HepG2 (cell line): ENCODE data around the gene DTYMK. TPM values are rescaled to one million over a fixed set of nuclear protein-coding genes. Genes with fewer than 3 reads are reported as not detected.

Source experiments
- ATAC-seq: fragments of 200-7000 bp; cut with Tn5 transposase; 3 replicates; pipeline ENCODE4 v1.9.1; 2020; ENCODE audit warnings: mild to moderate bottlenecking, moderate library complexity
- BruUV-seq: library from RNA; stranded (reverse); fragments of 400-500 nt; replicated peaks from 2 replicates; lab custom pipeline; 2021; lab: Mats Ljungman, UMichigan
- CTCF ChIA-PET: fragments of 300-600 bp; formaldehyde crosslinking; extraction: SDS; loops from one replicate; lab custom pipeline; 2021; ENCODE audit warnings: low total read pairs, inconsistent platforms, low intra/inter-chr PET ratio; lab: Yijun Ruan, JAX
- POLR2A ChIA-PET: fragments of 350-600 bp; sonication (Branson Sonifier 250); formaldehyde crosslinking; loops from one replicate; lab custom pipeline; 2020; ENCODE audit warnings: antibody characterized with exemption, inconsistent platforms; lab: Yijun Ruan, JAX
- DNase-seq: peaks from one replicate; pipeline ENCODE4 v3.0.0-alpha.2; 2015; ENCODE audit warnings: low spot score
- FAIRE-seq: peaks from 3 replicates; lab custom pipeline; 2011; peaks lifted over from hg19 to GRCh38; lab: Jason Lieb, UNC
- H2AFZ ChIP-seq: one replicate; pipeline ENCODE4 v1.6.1; 2011; ENCODE audit warnings: low read length, inconsistent platforms
- H3K27ac ChIP-seq: fragments of 300-600 bp; 3 replicates; pipeline ENCODE4 v1.8.0; 2011; ENCODE audit warnings: mixed run types, mild to moderate bottlenecking, mixed read lengths, low read length, inconsistent platforms; ENCODE audit not compliant: insufficient read depth; ENCODE audit errors: extremely low read length
- H3K27me3 ChIP-seq, 2 experiments: fragments of 200-600 bp in 1 of 2; 2 replicates in 1 of 2; 3 replicates in 1 of 2; pipeline versions ENCODE4 v1.6.0 to v1.8.0; 2011; ENCODE audit warnings: low read length in 2 of 2, mild to moderate bottlenecking in 2 of 2, moderate library complexity in 2 of 2, inconsistent platforms in 1 of 2; ENCODE audit not compliant: insufficient read depth in 2 of 2, control insufficient read depth in 1 of 2
- H3K36me3 ChIP-seq, 2 experiments: fragments of 200-600 bp in 1 of 2; replicated peaks in 1 of 2; 2 replicates in 1 of 2; 3 replicates in 1 of 2; pipeline versions ENCODE4 v1.5.1 to v1.8.0; 2011; ENCODE audit warnings: low read length in 2 of 2, inconsistent platforms in 1 of 2; ENCODE audit not compliant: insufficient read depth in 2 of 2, control insufficient read depth in 1 of 2
- H3K4me1 ChIP-seq: 2 replicates; pipeline ENCODE4 v1.5.1; 2012; ENCODE audit warnings: low read length, inconsistent platforms; ENCODE audit not compliant: insufficient read depth
- H3K4me2 ChIP-seq: 2 replicates; pipeline ENCODE4 v1.6.0; 2011; ENCODE audit warnings: low read depth, low read length, inconsistent platforms
- H3K4me3 ChIP-seq, 3 experiments: fragments of 200-600 bp in 1 of 3; sonication (generic), shearing (Covaris generic) in 1 of 3; replicated peaks in 1 of 3; 2 replicates each; pipeline ENCODE4 v1.5.1; 2011 to 2016; ENCODE audit warnings: low read length in 3 of 3, inconsistent platforms in 2 of 3, low read depth in 2 of 3, mild to moderate bottlenecking in 2 of 3, control low read depth in 1 of 3, mixed read lengths in 1 of 3; ENCODE audit not compliant: insufficient read depth in 1 of 3
- H3K79me2 ChIP-seq: one replicate; pipeline ENCODE4 v1.6.1; 2011; ENCODE audit warnings: low read length, inconsistent platforms; ENCODE audit not compliant: insufficient read depth
- H3K9ac ChIP-seq: 2 replicates; pipeline ENCODE4 v1.6.0; 2011; ENCODE audit warnings: mild to moderate bottlenecking, low read depth, low read length, inconsistent platforms; ENCODE audit not compliant: insufficient read depth
- H3K9me3 ChIP-seq: 2 replicates; pipeline ENCODE4 v1.5.1; 2012; ENCODE audit warnings: mild to moderate bottlenecking, low read length
- H4K20me1 ChIP-seq: 2 replicates; pipeline ENCODE4 v1.6.0; 2011; ENCODE audit warnings: inconsistent platforms, mild to moderate bottlenecking, low read length, moderate library complexity; ENCODE audit not compliant: insufficient read depth
- MAFF ChIP-seq: IDR thresholded peaks from 2 replicates; pipeline ENCODE4 v1.6.1; 2011; ENCODE audit warnings: low read depth, low read length, improper control_type of control experiment
- MZF1 ChIP-seq: sonication (generic); formaldehyde crosslinking; IDR thresholded peaks from 2 replicates; pipeline ENCODE4 v1.8.1; 2023; ENCODE audit warnings: mild to moderate bottlenecking, missing genetic modification reagents, borderline replicate concordance
- ZNF687 ChIP-seq: sonication (generic); formaldehyde crosslinking; IDR thresholded peaks from 2 replicates; pipeline ENCODE4 v1.5.1; 2020; ENCODE audit warnings: mild to moderate bottlenecking, missing genetic modification reagents, moderate library complexity
- WGBS: methylation state at CpG from one replicate; pipeline ENCODE4 v1.1.6; 2017; ENCODE audit warnings: low lambda C conversion rate; 5-methylcytosine and 5-hydroxymethylcytosine counted together
- in situ Hi-C: cut with HindIII; loops from 2 replicates; pipeline ENCODE4 v1.10.0; 2017; ENCODE audit warnings: low pct_unique_long_range_greater_than_20kb; ENCODE audit not compliant: extremely low pct_ligation_motif_present
- intact Hi-C: fragments of 100-400 bp; cut with micrococcal nuclease; formaldehyde crosslinking; loops from one replicate; pipeline ENCODE4 v1.10.0; 2022; ENCODE audit not compliant: unreplicated experiment
- polyA plus RNA-seq, 8 experiments: library from polyadenylated mRNA; depleted of rRNA in 3 of 8; stranded (reverse) in 7 of 8; unstranded in 1 of 8; fragments of >200 nt; fragmentation: Illumina TruSeq in 4 of 8; extraction: Trizol in 4 of 8; gene quantifications; 2 replicates each; pipeline versions ENCODE4 v1.2.1 to v1.2.3, GENCODE V29; 2011 to 2016; ENCODE audit warnings: low read depth in 4 of 8, missing spikeins in 1 of 8, mixed read lengths in 1 of 8; ENCODE audit not compliant: insufficient read depth in 1 of 8
- total RNA-seq, 5 experiments: library from RNA; depleted of rRNA; stranded (reverse); fragments of >200 nt; fragmentation: Illumina TruSeq; extraction: Trizol; gene quantifications; 2 replicates each; pipeline ENCODE4 v1.2.3, GENCODE V29; 2016; ENCODE audit warnings: low read depth in 1 of 5

DTYMK gene
- total and polyA plus RNA-seq, 2 of the 13 experiments (the other 11 are each of a cell fraction or from before 2014, with no cell fraction given): 57.5 to 134 TPM

- Histone ChIP-seq H3K4me3 (peak overlapping the region; percentile 95 to 100 (median 99); a peak in 5 of 6 replicates), H3K4me2 (peak overlapping the region; percentile 86), H3K79me2 (peaks cover 87% of the 10 kb centered on the region), H3K9me3 (no peaks in the 10 kb centered on the region), H3K9ac (0 out of 2 replicates have a peak overlapping the region, but pooled peaks have one; percentile 100), H3K27ac (peak overlapping the region; percentile 1), H3K36me3 (peaks cover 5 to 18% of the 10 kb centered on the region in 2 experiments), H2AFZ (no peak overlapping the region), H3K27me3 (no peaks in the 10 kb centered on the region; a peak in 1 of 5 replicates), H3K4me1 (peaks cover 69% of the 10 kb centered on the region), H4K20me1 (peaks cover 41% of the 10 kb centered on the region)
- intact Hi-C loops (no loop called here), in situ Hi-C loops (loop anchor here (25.0 kb wide), 1 partner anchor 777 kb away; the partner anchor contains the start of gene AGXT)
- no peak for TF ChIP-seq MAFF
- peak; percentile 24; the same call in 1 of the 2 replicates for TF ChIP-seq ZNF687 (CRISPR knock-in tag)
- TF ChIP-seq MZF1 (CRISPR knock-in tag): 0 out of 2 replicates have a peak, but pooled peaks have one; percentile 7
- CTCF ChIA-PET: no interaction called here
- ATAC-seq (no peak), FAIRE-seq (no peak), DNase-seq (no peak)
- POLR2A ChIA-PET: no interaction called here
- WGBS: 79% methylated on average over 7 of the region's 7 CpGs
- no TSS peak for BruUV-seq
Observed at GRCh38 chr2:241639385-241639784, 47.2 kb downstream of the DTYMK start.
